COLO829 (cell line): ENCODE results near the gene TANGO6.
"Not testable (repeated sequence)": the region's sequence is repeated elsewhere in the genome, so short reads cannot be mapped to it uniquely, and the experiment has no call there.

Source experiments
- DNase-seq: peaks from one replicate; pipeline ENCODE4 v3.0.0; 2012; ENCODE audit warnings: low spot score

The TANGO6 gene

GRCh38 chr16:68969338-68969737, 126.0 kb downstream of the TANGO6 start:
- no peak for DNase-seq

GRCh38 chr16:68972013-68972412, 128.7 kb downstream of the TANGO6 start:
- no peak for DNase-seq

- no peak for DNase-seq
Measured at GRCh38 chr16:68972720-68973119, 129.4 kb downstream of the TANGO6 start.

- DNase-seq, result no peak
Measured at GRCh38 chr16:68973611-68974120, 130.3 kb downstream of the TANGO6 start.

- no peak for DNase-seq
Measured at GRCh38 chr16:68978303-68978954, 135.1 kb downstream of the TANGO6 start.

GRCh38 chr16:68980695-68981315, 137.5 kb downstream of the TANGO6 start:
- no peak for DNase-seq

GRCh38 chr16:68981971-68982370, 138.6 kb downstream of the TANGO6 start:
- DNase-seq, result no peak

- no peak for DNase-seq
Measured at GRCh38 chr16:68984467-68984866, 141.1 kb downstream of the TANGO6 start.

GRCh38 chr16:68985268-68985667, 141.9 kb downstream of the TANGO6 start:
- DNase-seq, result no peak

GRCh38 chr16:68985855-68986254, 142.5 kb downstream of the TANGO6 start:
- no peak for DNase-seq

GRCh38 chr16:68987734-68988457, 144.6 kb downstream of the TANGO6 start:
- no peak for DNase-seq

GRCh38 chr16:68990172-68990845, 147.0 kb downstream of the TANGO6 start:
- not testable (repeated sequence) for DNase-seq

GRCh38 chr16:68991075-68991474, 147.7 kb downstream of the TANGO6 start:
- DNase-seq, result no peak

- DNase-seq, result no peak
Measured at GRCh38 chr16:68992521-68992920, 149.2 kb downstream of the TANGO6 start.

- no peak for DNase-seq
Measured at GRCh38 chr16:68993456-68993855, 150.1 kb downstream of the TANGO6 start.

GRCh38 chr16:68993885-68994284, 150.6 kb downstream of the TANGO6 start:
- DNase-seq, result no peak

GRCh38 chr16:68994324-68994723, 151.0 kb downstream of the TANGO6 start:
- no peak for DNase-seq

GRCh38 chr16:68995011-68995504, 151.7 kb downstream of the TANGO6 start:
- no peak for DNase-seq

- DNase-seq, result no peak
Measured at GRCh38 chr16:68997564-68997963, 154.2 kb downstream of the TANGO6 start.

- DNase-seq, result no peak
Measured at GRCh38 chr16:68999114-68999513, 155.8 kb downstream of the TANGO6 start.

- DNase-seq, result no peak
Measured at GRCh38 chr16:69003500-69003899, 160.2 kb downstream of the TANGO6 start.

GRCh38 chr16:69005641-69006355, 162.5 kb downstream of the TANGO6 start:
- no peak for DNase-seq
